SU-DHL-6 (cell line): Measurements from ENCODE around the gene FLAD1.

Experiments used
- H2AFZ ChIP-seq: fragments of 200-600 bp; sonication (generic); 2 replicates; pipeline ENCODE4 v1.6.1; 2014; ENCODE audit warnings: low read depth, mild to moderate bottlenecking, moderate library complexity, mixed read lengths, antibody characterized with exemption, low read length; ENCODE audit not compliant: severe bottlenecking
- H3F3A ChIP-seq: fragments of 200-600 bp; shearing (Covaris generic); 2 replicates; pipeline ENCODE4 v1.6.0; 2016; ENCODE audit warnings: antibody characterized with exemption, mild to moderate bottlenecking; ENCODE audit not compliant: insufficient read depth
- H3K27ac ChIP-seq: fragments of 200-600 bp; sonication (generic); 2 replicates; pipeline ENCODE4 v1.5.1; 2016; ENCODE audit warnings: low read depth, mild to moderate bottlenecking, low read length, moderate library complexity, mixed read lengths
- H3K27me3 ChIP-seq: fragments of 200-600 bp; sonication (generic), shearing (Covaris generic); 2 replicates; pipeline ENCODE4 v1.6.0; 2014; ENCODE audit warnings: mild to moderate bottlenecking, low read length
- H3K36me3 ChIP-seq: fragments of 200-600 bp; sonication (generic); 2 replicates; pipeline ENCODE4 v1.6.1; 2014; ENCODE audit warnings: mild to moderate bottlenecking, low read length, mixed read lengths
- H3K4me2 ChIP-seq: fragments of 300-600, 200-600 bp; shearing (Covaris generic), sonication (generic); 2 replicates; pipeline ENCODE4 v1.6.0; 2014; ENCODE audit warnings: low read length, low read depth, mild to moderate bottlenecking; ENCODE audit not compliant: poor library complexity, severe bottlenecking
- H3K4me3 ChIP-seq: fragments of 200-600 bp; sonication (generic); 2 replicates; pipeline ENCODE4 v1.5.1; 2014; ENCODE audit warnings: antibody characterized with exemption, low read length, mild to moderate bottlenecking, mixed read lengths; ENCODE audit not compliant: insufficient read depth, poor library complexity, severe bottlenecking
- H3K79me2 ChIP-seq: fragments of 200-600 bp; sonication (generic); 2 replicates; pipeline ENCODE4 v1.6.1; 2014; ENCODE audit warnings: mild to moderate bottlenecking, low read length, moderate library complexity; ENCODE audit not compliant: insufficient read depth
- H3K9ac ChIP-seq: fragments of 200-600 bp; sonication (generic); 2 replicates; pipeline ENCODE4 v1.7.0; 2014; ENCODE audit warnings: mild to moderate bottlenecking, low read length
- H3K9me2 ChIP-seq: fragments of 200-600 bp; sonication (generic); replicated peaks from 2 replicates; pipeline ENCODE4 v1.6.1; 2014; ENCODE audit warnings: low read length; ENCODE audit not compliant: insufficient read depth
- H3K9me3 ChIP-seq: fragments of 200-600 bp; sonication (generic); 2 replicates; pipeline ENCODE4 v1.6.1; 2014; ENCODE audit warnings: low read length, mixed read lengths; ENCODE audit not compliant: insufficient read depth
- H4K20me1 ChIP-seq: fragments of 200-600 bp; sonication (generic); 2 replicates; pipeline ENCODE4 v1.6.1; 2014; ENCODE audit warnings: low read depth, mild to moderate bottlenecking, antibody characterized with exemption, low read length, moderate library complexity, mixed read lengths
- EZH2phosphoT487 ChIP-seq: fragments of 200-600 bp; sonication (generic), shearing (Covaris generic); conservative IDR thresholded peaks from 2 replicates; pipeline ENCODE4 v1.6.1; 2018; ENCODE audit warnings: mild to moderate bottlenecking, antibody characterized with exemption, low read length, moderate library complexity, mixed read lengths
- TF ChIP-seq, protein P1 (sequence below): fragments of 200-600 bp; sonication (generic); IDR thresholded peaks from one replicate; pipeline ENCODE4 v1.5.1; 2017; ENCODE audit warnings: antibody characterized with exemption, mild to moderate bottlenecking, low read length, moderate library complexity; ENCODE audit not compliant: insufficient read depth, poor library complexity, severe bottlenecking

FLAD1 gene

GRCh38 chr1:155011004-155011416 lies 27.9 kb downstream of the FLAD1 start:
- no peak overlapping the region for H3K9ac ChIP-seq
- no peaks in the 10 kb centered on the region for H3K9me3 ChIP-seq
- H3F3A ChIP-seq, result no peaks in the 10 kb centered on the region
- H3K79me2 ChIP-seq, result no peaks in the 10 kb centered on the region
- H3K27ac ChIP-seq, result no peak overlapping the region
- no peaks in the 10 kb centered on the region for H3K27me3 ChIP-seq
- H2AFZ ChIP-seq, result no peak overlapping the region
- no peaks in the 10 kb centered on the region for H4K20me1 ChIP-seq
- H3K4me2 ChIP-seq, result no peak overlapping the region
- no peak for TF ChIP-seq EZH2phosphoT487
- TF ChIP-seq, protein P1, sequence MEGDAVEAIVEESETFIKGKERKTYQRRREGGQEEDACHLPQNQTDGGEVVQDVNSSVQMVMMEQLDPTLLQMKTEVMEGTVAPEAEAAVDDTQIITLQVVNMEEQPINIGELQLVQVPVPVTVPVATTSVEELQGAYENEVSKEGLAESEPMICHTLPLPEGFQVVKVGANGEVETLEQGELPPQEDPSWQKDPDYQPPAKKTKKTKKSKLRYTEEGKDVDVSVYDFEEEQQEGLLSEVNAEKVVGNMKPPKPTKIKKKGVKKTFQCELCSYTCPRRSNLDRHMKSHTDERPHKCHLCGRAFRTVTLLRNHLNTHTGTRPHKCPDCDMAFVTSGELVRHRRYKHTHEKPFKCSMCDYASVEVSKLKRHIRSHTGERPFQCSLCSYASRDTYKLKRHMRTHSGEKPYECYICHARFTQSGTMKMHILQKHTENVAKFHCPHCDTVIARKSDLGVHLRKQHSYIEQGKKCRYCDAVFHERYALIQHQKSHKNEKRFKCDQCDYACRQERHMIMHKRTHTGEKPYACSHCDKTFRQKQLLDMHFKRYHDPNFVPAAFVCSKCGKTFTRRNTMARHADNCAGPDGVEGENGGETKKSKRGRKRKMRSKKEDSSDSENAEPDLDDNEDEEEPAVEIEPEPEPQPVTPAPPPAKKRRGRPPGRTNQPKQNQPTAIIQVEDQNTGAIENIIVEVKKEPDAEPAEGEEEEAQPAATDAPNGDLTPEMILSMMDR, result no peak
- no peaks in the 10 kb centered on the region for H3K36me3 ChIP-seq
- H3K4me3 ChIP-seq, result no peak overlapping the region
- H3K9me2 ChIP-seq, result no peaks in the 10 kb centered on the region

- Histone ChIP-seq H3K4me2 (no peak overlapping the region), H3K27ac (no peak overlapping the region), H3K9me3 (no peaks in the 10 kb centered on the region), H3K4me3 (no peak overlapping the region), H3K9me2 (no peaks in the 10 kb centered on the region), H2AFZ (no peak overlapping the region), H3F3A (peaks cover 2% of the 10 kb centered on the region; the same call in 1 of the 2 replicates), H3K27me3 (no peaks in the 10 kb centered on the region), H3K36me3 (no peaks in the 10 kb centered on the region), H3K9ac (no peak overlapping the region), H3K79me2 (no peaks in the 10 kb centered on the region), H4K20me1 (no peaks in the 10 kb centered on the region)
- no peak for TF ChIP-seq EZH2phosphoT487
- TF ChIP-seq, protein P1, result no peak
Observed at GRCh38 chr1:155011437-155012025, 28.4 kb downstream of the FLAD1 start.

DNA sequence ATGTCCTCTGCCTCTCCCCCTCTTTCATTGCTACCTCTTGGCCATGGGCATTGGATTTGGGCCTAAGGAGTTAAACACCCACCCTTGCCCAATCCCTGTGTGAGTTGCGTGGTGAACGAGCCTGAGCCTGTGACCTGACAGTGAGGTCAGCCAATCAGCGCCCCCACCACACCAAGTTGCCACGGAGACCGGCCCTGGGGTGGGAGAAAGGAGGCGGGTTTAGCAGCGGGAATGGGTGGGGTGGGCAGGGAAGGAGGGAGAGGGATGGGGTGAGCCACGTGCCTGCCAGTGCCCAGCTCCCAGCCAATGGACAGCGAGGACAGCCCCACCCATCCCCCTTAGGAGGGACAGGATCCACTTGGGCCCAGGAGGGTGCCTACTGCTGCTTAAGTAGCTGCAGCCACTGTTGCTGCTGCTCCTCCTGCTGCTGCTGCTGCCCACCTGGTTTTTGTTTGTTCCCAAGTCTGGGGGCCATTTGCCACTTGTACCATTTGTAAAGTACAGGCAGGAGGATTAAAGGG lies 28.9 kb downstream of the FLAD1 start:
- H3K79me2 ChIP-seq, result no peaks in the 10 kb centered on the region
- H3K9me2 ChIP-seq, result no peaks in the 10 kb centered on the region
- no peaks in the 10 kb centered on the region for H3K36me3 ChIP-seq
- no peaks in the 10 kb centered on the region for H3K9me3 ChIP-seq
- no peaks in the 10 kb centered on the region for H4K20me1 ChIP-seq
- H3K27ac ChIP-seq, result no peak overlapping the region
- H3K4me3 ChIP-seq, result no peak overlapping the region
- TF ChIP-seq EZH2phosphoT487, result no peak
- TF ChIP-seq, protein P1, result no peak
- H2AFZ ChIP-seq, result no peak overlapping the region
- H3K27me3 ChIP-seq, result no peaks in the 10 kb centered on the region
- no peak overlapping the region for H3K9ac ChIP-seq
- H3K4me2 ChIP-seq, result no peak overlapping the region
- peaks cover 6% of the 10 kb centered on the region; the same call in 1 of the 2 replicates for H3F3A ChIP-seq
